ENCODE data around the gene PRPH. TPM values are rescaled to one million over a fixed set of nuclear protein-coding genes. Genes with fewer than 3 reads are reported as not detected.

Gene PRPH
- total and polyA plus RNA-seq, 2 of the 8 experiments (the other 6 are each of a cell fraction or from before 2014, with no cell fraction given): 0.79 to 1.4 TPM

- Histone ChIP-seq H4K20me1 (replicated peaks in 1 of 2; ENCODE audit: control insufficient read depth in 1 of 2, insufficient read depth in 2 of 2, low read length in 2 of 2) (no peaks in the 10 kb centered on the region), H4K5ac (ENCODE audit: insufficient read length, low read depth, low read length) (no peak overlapping the region), H2BK15ac (ENCODE audit: low read length) (no peak overlapping the region), H3K23me2 (ENCODE audit: low read depth, low read length) (no peaks in the 10 kb centered on the region), H2AFZ (ENCODE audit: low read length) (no peak overlapping the region), H3K27ac (ENCODE audit: low read depth, low read length) (no peak overlapping the region), H3K79me1 (ENCODE audit: low read depth, low read length) (no peaks in the 10 kb centered on the region), H2BK5ac (ENCODE audit: low read depth, low read length) (no peak overlapping the region), H2BK120ac (replicated peaks; ENCODE audit: low read depth, low read length) (no peak overlapping the region), H2BK12ac (ENCODE audit: low read depth, low read length) (no peak overlapping the region), H3K18ac (ENCODE audit: extremely low read depth, low read length) (no peak overlapping the region), H3K23ac (ENCODE audit: insufficient read length) (no peak overlapping the region), H4K91ac (replicated peaks; ENCODE audit: insufficient read length, low read length) (no peak overlapping the region), H3K79me2 (ENCODE audit: control insufficient read depth in 1 of 2, insufficient read depth in 2 of 2, low read length in 2 of 2) (no peaks in the 10 kb centered on the region), H3K4me1 (replicated peaks in 1 of 4; ENCODE audit: control insufficient read depth in 3 of 4, insufficient read depth in 4 of 4, low read length in 3 of 4) (no peaks in the 10 kb centered on the region), H3K4me3 (ENCODE audit: extremely low read depth in 1 of 4, insufficient read depth in 2 of 4, low read depth in 3 of 4, low read length in 4 of 4) (no peak overlapping the region), H3K9ac (replicated peaks in 1 of 4; ENCODE audit: extremely low read depth in 1 of 4, low read depth in 3 of 4, low read length in 3 of 4) (no peak overlapping the region), H3K14ac (ENCODE audit: insufficient read length) (no peak overlapping the region), H3K4me2 (ENCODE audit: insufficient read depth in 1 of 2, low read depth in 2 of 2, low read length in 2 of 2) (no peak overlapping the region), H3K36me3 (ENCODE audit: control insufficient read depth in 2 of 4, insufficient read depth in 4 of 4, low read length in 3 of 4) (no peaks in the 10 kb centered on the region), H2AK5ac (ENCODE audit: low read depth, low read length) (no peak overlapping the region), H3K4ac (replicated peaks; ENCODE audit: insufficient read length, low read depth, low read length) (no peak overlapping the region), H3K27me3 (replicated peaks in 1 of 4; ENCODE audit: control insufficient read depth in 3 of 4, extremely low read depth in 1 of 4, insufficient read depth in 3 of 4, low read length in 3 of 4) (no peaks in the 10 kb centered on the region), H3K56ac (replicated peaks; ENCODE audit: insufficient read length, low read depth, low read length) (no peak overlapping the region), H3K9me3 (ENCODE audit: insufficient read depth in 2 of 2, low read depth in 1 of 2, low read length in 1 of 2) (no peaks in the 10 kb centered on the region), H2BK20ac (ENCODE audit: low read length) (no peak overlapping the region), H4K8ac (ENCODE audit: extremely low read depth, insufficient read depth, low read length) (no peak overlapping the region)
- CTCF ChIA-PET (ENCODE audit: partially characterized antibody): interaction anchor here (0.6 to 1.5 kb wide), 3 partner anchors 21 to 142 kb away, joined by 3 to 4 read pairs (median 3); no protein-coding TSS in a partner anchor
- 90% methylated on average over 11 of the region's 11 CpGs; no CpG with 5 or more reads in 1 of the 2 experiments for WGBS, 2 experiments (ENCODE audit: extremely low coverage in 1 of 2, insufficient coverage in 1 of 2, insufficient read length in 1 of 2, insufficient replicate concordance in 2 of 2, low coverage in 1 of 2, low lambda C conversion rate in 2 of 2, missing lambda C conversion rate in 1 of 2)
- POLR2A ChIA-PET (ENCODE audit: partially characterized antibody): interaction anchor here (1.9 to 3.9 kb wide), 2 partner anchors 9 to 12 kb away, joined by 4 to 39 read pairs; partner anchors contain the start of gene TUBA1C
- FAIRE-seq: no peak
- DNase-seq (ENCODE audit: low read depth in 1 of 2, low spot score in 2 of 2): no peak
- TF ChIP-seq RFX5 (IDR thresholded peaks at IDR 0.05; ENCODE audit: borderline replicate concordance, low read depth, low read length) (no peak), TAF1 (IDR thresholded peaks at IDR 0.05; ENCODE audit: low read depth, low read length) (no peak), SIRT6 (IDR thresholded peaks at IDR 0.05; ENCODE audit: low read length) (no peak), ATF2 (IDR thresholded peaks at IDR 0.05; ENCODE audit: low read length) (no peak), BACH1 (IDR thresholded peaks at IDR 0.05; ENCODE audit: low read length) (no peak), TBP (IDR thresholded peaks at IDR 0.05; ENCODE audit: low read depth, low read length) (no peak), FOSL1 (IDR thresholded peaks at IDR 0.05; ENCODE audit: insufficient read depth, low read depth, low read length) (no peak), CHD2 (IDR thresholded peaks at IDR 0.05; ENCODE audit: low read length) (no peak), SUZ12 (IDR thresholded peaks at IDR 0.05; ENCODE audit: low read length) (no peak)
- TF ChIP-seq, protein P1, sequence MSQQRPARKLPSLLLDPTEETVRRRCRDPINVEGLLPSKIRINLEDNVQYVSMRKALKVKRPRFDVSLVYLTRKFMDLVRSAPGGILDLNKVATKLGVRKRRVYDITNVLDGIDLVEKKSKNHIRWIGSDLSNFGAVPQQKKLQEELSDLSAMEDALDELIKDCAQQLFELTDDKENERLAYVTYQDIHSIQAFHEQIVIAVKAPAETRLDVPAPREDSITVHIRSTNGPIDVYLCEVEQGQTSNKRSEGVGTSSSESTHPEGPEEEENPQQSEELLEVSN (IDR thresholded peaks at IDR 0.05): no peak
Observed at GRCh38 chr12:49255857-49256637, 38.9 kb upstream of the PRPH start.

All from H1 (cell line).